Measurements from ENCODE around the gene PCK2.

DNA sequence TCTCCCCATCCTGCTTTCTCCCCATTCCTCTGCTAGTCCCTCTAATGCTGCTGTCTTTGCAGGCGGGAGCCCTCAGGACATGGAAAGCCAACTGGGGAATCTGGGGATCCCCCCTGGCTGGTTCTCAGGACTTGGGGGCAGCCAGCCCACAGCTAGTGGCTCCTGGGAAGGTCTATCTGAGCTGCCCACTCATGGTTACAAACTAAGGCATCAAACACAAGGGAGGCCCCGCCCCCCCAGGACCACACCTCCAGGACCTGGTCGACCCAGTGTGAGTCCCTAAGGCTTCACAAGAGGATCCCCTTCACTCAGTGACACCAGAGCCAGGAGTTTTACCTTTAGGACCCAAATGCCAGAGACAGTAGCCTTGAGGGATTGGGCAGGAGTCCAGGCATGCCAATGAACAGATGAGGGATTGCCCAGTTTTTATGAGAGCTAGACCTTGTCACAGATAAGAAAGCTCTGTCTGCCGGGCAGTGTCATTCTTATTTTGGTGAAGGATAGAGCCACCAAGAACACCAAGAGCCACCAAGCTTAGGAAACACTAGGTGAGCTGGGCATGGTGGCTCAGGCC is 30.8 kb upstream of the PCK2 start:
- TF ChIP-seq, protein P1, sequence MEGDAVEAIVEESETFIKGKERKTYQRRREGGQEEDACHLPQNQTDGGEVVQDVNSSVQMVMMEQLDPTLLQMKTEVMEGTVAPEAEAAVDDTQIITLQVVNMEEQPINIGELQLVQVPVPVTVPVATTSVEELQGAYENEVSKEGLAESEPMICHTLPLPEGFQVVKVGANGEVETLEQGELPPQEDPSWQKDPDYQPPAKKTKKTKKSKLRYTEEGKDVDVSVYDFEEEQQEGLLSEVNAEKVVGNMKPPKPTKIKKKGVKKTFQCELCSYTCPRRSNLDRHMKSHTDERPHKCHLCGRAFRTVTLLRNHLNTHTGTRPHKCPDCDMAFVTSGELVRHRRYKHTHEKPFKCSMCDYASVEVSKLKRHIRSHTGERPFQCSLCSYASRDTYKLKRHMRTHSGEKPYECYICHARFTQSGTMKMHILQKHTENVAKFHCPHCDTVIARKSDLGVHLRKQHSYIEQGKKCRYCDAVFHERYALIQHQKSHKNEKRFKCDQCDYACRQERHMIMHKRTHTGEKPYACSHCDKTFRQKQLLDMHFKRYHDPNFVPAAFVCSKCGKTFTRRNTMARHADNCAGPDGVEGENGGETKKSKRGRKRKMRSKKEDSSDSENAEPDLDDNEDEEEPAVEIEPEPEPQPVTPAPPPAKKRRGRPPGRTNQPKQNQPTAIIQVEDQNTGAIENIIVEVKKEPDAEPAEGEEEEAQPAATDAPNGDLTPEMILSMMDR (IDR thresholded peaks at IDR 0.05), result no peak
- TF ChIP-seq EP300 (IDR thresholded peaks at IDR 0.05), result no peak
- TF ChIP-seq POLR2A (IDR thresholded peaks at IDR 0.05; ENCODE audit: low read depth), result no peak
- TF ChIP-seq POLR2AphosphoS5 (IDR thresholded peaks at IDR 0.05), result no peak
